Activated naive CD4-positive, alpha-beta T cell treated with anti-CD3 and anti-CD28 coated beads, Interleukin-2, amount 50 U/mL, for 24 hours (primary cell): ENCODE measurements around the gene CFAP90.

Source experiments
- H3K27ac Mint-ChIP-seq: one replicate; pipeline ENCODE4 v1.8.0; 2021; ENCODE audit warnings: mild to moderate bottlenecking, mixed read lengths
- H3K27me3 Mint-ChIP-seq: one replicate; pipeline ENCODE4 v1.8.0; 2021; ENCODE audit warnings: mixed read lengths
- H3K36me3 Mint-ChIP-seq: one replicate; pipeline ENCODE4 v1.8.0; 2021; ENCODE audit warnings: mixed read lengths
- H3K4me1 Mint-ChIP-seq: one replicate; pipeline ENCODE4 v1.8.0; 2021; ENCODE audit warnings: mixed read lengths
- H3K4me3 Mint-ChIP-seq: one replicate; pipeline ENCODE4 v1.8.0; 2021; ENCODE audit warnings: mild to moderate bottlenecking, mixed read lengths
- H3K9me3 Mint-ChIP-seq: one replicate; pipeline ENCODE4 v1.8.0; 2021; ENCODE audit warnings: mixed read lengths

CFAP90 gene

GRCh38 chr5:7851240-7851592 lies 283 bp upstream of the CFAP90 start:
- no peaks in the 10 kb centered on the region for H3K9me3 Mint-ChIP-seq
- peak overlapping the region; percentile 79 for H3K4me3 Mint-ChIP-seq
- peaks cover 17% of the 10 kb centered on the region for H3K4me1 Mint-ChIP-seq
- H3K27ac Mint-ChIP-seq = no peak overlapping the region
- no peaks in the 10 kb centered on the region for H3K36me3 Mint-ChIP-seq
- H3K27me3 Mint-ChIP-seq = peaks cover 14% of the 10 kb centered on the region

GRCh38 chr5:7849681-7850394 lies 1.1 kb downstream of the CFAP90 start:
- Mint-ChIP-seq H3K4me1 (peaks cover 17% of the 10 kb centered on the region), H3K36me3 (no peaks in the 10 kb centered on the region), H3K27ac (no peak overlapping the region), H3K9me3 (no peaks in the 10 kb centered on the region), H3K4me3 (peak overlapping the region; percentile 79), H3K27me3 (peaks cover 15% of the 10 kb centered on the region)

GRCh38 chr5:7848296-7848695 lies 2.6 kb downstream of the CFAP90 start:
- peaks cover 17% of the 10 kb centered on the region for H3K4me1 Mint-ChIP-seq
- peaks cover 20% of the 10 kb centered on the region for H3K27me3 Mint-ChIP-seq
- no peak overlapping the region for H3K27ac Mint-ChIP-seq
- H3K36me3 Mint-ChIP-seq = no peaks in the 10 kb centered on the region
- H3K4me3 Mint-ChIP-seq = no peak overlapping the region
- H3K9me3 Mint-ChIP-seq = no peaks in the 10 kb centered on the region

- no peak overlapping the region for H3K27ac Mint-ChIP-seq
- H3K9me3 Mint-ChIP-seq = peaks cover 3% of the 10 kb centered on the region
- H3K27me3 Mint-ChIP-seq = peaks cover 20% of the 10 kb centered on the region
These were observed 4.6 kb downstream of the CFAP90 start for GRCh38 chr5:7846327-7846726.

GRCh38 chr5:7845557-7845956 lies 5.4 kb downstream of the CFAP90 start:
- H3K27me3 Mint-ChIP-seq = peaks cover 24% of the 10 kb centered on the region

More at GRCh38 chr5:7846327-7846726, 4.6 kb downstream of the CFAP90 start:
- H3K4me3 Mint-ChIP-seq = no peak overlapping the region
- no peaks in the 10 kb centered on the region for H3K36me3 Mint-ChIP-seq
- peaks cover 4% of the 10 kb centered on the region for H3K4me1 Mint-ChIP-seq

GRCh38 chr5:7844901-7845300 lies 6.0 kb downstream of the CFAP90 start:
- H3K27me3 Mint-ChIP-seq = peaks cover 23% of the 10 kb centered on the region
- H3K4me3 Mint-ChIP-seq = no peak overlapping the region
- H3K4me1 Mint-ChIP-seq = no peaks in the 10 kb centered on the region
- no peak overlapping the region for H3K27ac Mint-ChIP-seq
- H3K9me3 Mint-ChIP-seq = peaks cover 6% of the 10 kb centered on the region
- no peaks in the 10 kb centered on the region for H3K36me3 Mint-ChIP-seq

More at GRCh38 chr5:7845557-7845956, 5.4 kb downstream of the CFAP90 start:
- H3K27ac Mint-ChIP-seq = no peak overlapping the region
- peaks cover 6% of the 10 kb centered on the region for H3K9me3 Mint-ChIP-seq
- no peaks in the 10 kb centered on the region for H3K4me1 Mint-ChIP-seq
- H3K4me3 Mint-ChIP-seq = no peak overlapping the region
- H3K36me3 Mint-ChIP-seq = no peaks in the 10 kb centered on the region

GRCh38 chr5:7842531-7842930 lies 8.4 kb downstream of the CFAP90 start:
- Mint-ChIP-seq H3K4me1 (no peaks in the 10 kb centered on the region), H3K4me3 (no peak overlapping the region), H3K36me3 (no peaks in the 10 kb centered on the region), H3K9me3 (peaks cover 6% of the 10 kb centered on the region), H3K27me3 (peaks cover 15% of the 10 kb centered on the region), H3K27ac (no peak overlapping the region)

- H3K27ac Mint-ChIP-seq = no peak overlapping the region
- no peaks in the 10 kb centered on the region for H3K36me3 Mint-ChIP-seq
- no peaks in the 10 kb centered on the region for H3K4me1 Mint-ChIP-seq
- H3K9me3 Mint-ChIP-seq = peaks cover 6% of the 10 kb centered on the region
- peaks cover 8% of the 10 kb centered on the region for H3K27me3 Mint-ChIP-seq
- no peak overlapping the region for H3K4me3 Mint-ChIP-seq
These were observed 13.5 kb downstream of the CFAP90 start for GRCh38 chr5:7837403-7837802.

- peaks cover 4% of the 10 kb centered on the region for H3K27me3 Mint-ChIP-seq
- H3K27ac Mint-ChIP-seq = no peak overlapping the region
- no peaks in the 10 kb centered on the region for H3K9me3 Mint-ChIP-seq
- no peak overlapping the region for H3K4me3 Mint-ChIP-seq
- H3K36me3 Mint-ChIP-seq = no peaks in the 10 kb centered on the region
- H3K4me1 Mint-ChIP-seq = no peaks in the 10 kb centered on the region
These were observed 16.0 kb downstream of the CFAP90 start for GRCh38 chr5:7834982-7835381.

- Mint-ChIP-seq H3K36me3 (no peaks in the 10 kb centered on the region), H3K27ac (no peak overlapping the region), H3K27me3 (peaks cover 4% of the 10 kb centered on the region), H3K4me1 (no peaks in the 10 kb centered on the region), H3K4me3 (no peak overlapping the region), H3K9me3 (no peaks in the 10 kb centered on the region)
These were observed 22.7 kb downstream of the CFAP90 start for GRCh38 chr5:7828269-7828668.

GRCh38 chr5:7827610-7828009 lies 23.3 kb downstream of the CFAP90 start:
- Mint-ChIP-seq H3K9me3 (no peaks in the 10 kb centered on the region), H3K4me1 (no peaks in the 10 kb centered on the region), H3K27ac (no peak overlapping the region), H3K27me3 (peaks cover 4% of the 10 kb centered on the region), H3K36me3 (no peaks in the 10 kb centered on the region), H3K4me3 (no peak overlapping the region)

GRCh38 chr5:7825630-7826029 lies 25.3 kb downstream of the CFAP90 start:
- no peak overlapping the region for H3K4me3 Mint-ChIP-seq
- peaks cover 7% of the 10 kb centered on the region for H3K27me3 Mint-ChIP-seq
- no peaks in the 10 kb centered on the region for H3K36me3 Mint-ChIP-seq
- no peak overlapping the region for H3K27ac Mint-ChIP-seq
- H3K4me1 Mint-ChIP-seq = no peaks in the 10 kb centered on the region
- no peaks in the 10 kb centered on the region for H3K9me3 Mint-ChIP-seq

- Mint-ChIP-seq H3K36me3 (no peaks in the 10 kb centered on the region), H3K27ac (no peak overlapping the region), H3K4me3 (no peak overlapping the region), H3K9me3 (no peaks in the 10 kb centered on the region), H3K27me3 (peaks cover 7% of the 10 kb centered on the region), H3K4me1 (no peaks in the 10 kb centered on the region)
These were observed 25.9 kb downstream of the CFAP90 start for GRCh38 chr5:7824995-7825394.

- Mint-ChIP-seq H3K36me3 (no peaks in the 10 kb centered on the region), H3K27me3 (peaks cover 8% of the 10 kb centered on the region), H3K9me3 (no peaks in the 10 kb centered on the region), H3K4me3 (no peak overlapping the region), H3K4me1 (no peaks in the 10 kb centered on the region), H3K27ac (no peak overlapping the region)
These were observed 27.3 kb downstream of the CFAP90 start for GRCh38 chr5:7823594-7823993.

GRCh38 chr5:7822449-7822848 lies 28.5 kb downstream of the CFAP90 start:
- no peaks in the 10 kb centered on the region for H3K9me3 Mint-ChIP-seq
- H3K4me3 Mint-ChIP-seq = no peak overlapping the region
- H3K27me3 Mint-ChIP-seq = peaks cover 8% of the 10 kb centered on the region
- no peaks in the 10 kb centered on the region for H3K36me3 Mint-ChIP-seq
- no peaks in the 10 kb centered on the region for H3K4me1 Mint-ChIP-seq
- no peak overlapping the region for H3K27ac Mint-ChIP-seq

- H3K4me1 Mint-ChIP-seq = no peaks in the 10 kb centered on the region
- H3K27ac Mint-ChIP-seq = no peak overlapping the region
- no peaks in the 10 kb centered on the region for H3K9me3 Mint-ChIP-seq
- H3K4me3 Mint-ChIP-seq = no peak overlapping the region
- H3K27me3 Mint-ChIP-seq = peaks cover 27% of the 10 kb centered on the region
- H3K36me3 Mint-ChIP-seq = no peaks in the 10 kb centered on the region
These were observed 34.4 kb downstream of the CFAP90 start for GRCh38 chr5:7816535-7816901.
